ENCODE results near the gene GMPPA.

The GMPPA gene

GRCh38 chr2:219540784-219541504, 42.3 kb downstream of the GMPPA start:
- DNase-seq (ENCODE audit: low spot score): no peak

- DNase-seq (ENCODE audit: low spot score): no peak
These were observed 43.0 kb downstream of the GMPPA start for GRCh38 chr2:219541611-219542180.

- peak; percentile 68 for DNase-seq (ENCODE audit: low spot score)
These were observed 44.4 kb downstream of the GMPPA start for GRCh38 chr2:219542931-219543595.

GRCh38 chr2:219543596-219544358, 45.1 kb downstream of the GMPPA start, which contains the start of the genes CHPF and TMEM198:
Gene CHPF, minus strand, starts transcription at chr2:219543809. Its CDS starts 271 bp downstream, at chr2:219543538.
Gene TMEM198, plus strand, starts transcription at chr2:219544028. Its CDS starts 700 bp downstream, at chr2:219544728.
- DNase-seq (ENCODE audit: low spot score): peak; percentile 99

GRCh38 chr2:219544567-219544966, 45.9 kb downstream of the GMPPA start:
- DNase-seq (ENCODE audit: low spot score): no peak

- no peak for DNase-seq (ENCODE audit: low spot score)
These were observed 46.7 kb downstream of the GMPPA start for GRCh38 chr2:219545295-219545942.

GRCh38 chr2:219545943-219546352, 47.3 kb downstream of the GMPPA start:
- no peak for DNase-seq (ENCODE audit: low spot score)

GRCh38 chr2:219547621-219548020, 48.9 kb downstream of the GMPPA start:
- DNase-seq (ENCODE audit: low spot score): no peak

- no peak for DNase-seq (ENCODE audit: low spot score)
These were observed 50.3 kb downstream of the GMPPA start for GRCh38 chr2:219548990-219549389.

- no peak for DNase-seq (ENCODE audit: low spot score)
These were observed 50.9 kb downstream of the GMPPA start for GRCh38 chr2:219549619-219550018.

GRCh38 chr2:219551441-219552381, 53.0 kb downstream of the GMPPA start:
- peak; percentile 68 for DNase-seq (ENCODE audit: low spot score)

GRCh38 chr2:219552382-219553167, 53.9 kb downstream of the GMPPA start:
- DNase-seq (ENCODE audit: low spot score): peak; percentile 94

GRCh38 chr2:219553168-219553417, 54.4 kb downstream of the GMPPA start:
- DNase-seq (ENCODE audit: low spot score): no peak

GRCh38 chr2:219553463-219553963, 54.8 kb downstream of the GMPPA start:
- no peak for DNase-seq (ENCODE audit: low spot score)

GRCh38 chr2:219554350-219554749, 55.7 kb downstream of the GMPPA start:
- DNase-seq (ENCODE audit: low spot score): no peak

GRCh38 chr2:219555956-219556355, 57.3 kb downstream of the GMPPA start:
- no peak for DNase-seq (ENCODE audit: low spot score)

GRCh38 chr2:219556413-219556812, 57.7 kb downstream of the GMPPA start:
- no peak for DNase-seq (ENCODE audit: low spot score)

All from hepatic stellate cell (primary cell).